ENCODE results near the gene C7orf33. TPM values are rescaled to one million over a fixed set of nuclear protein-coding genes. Genes with fewer than 3 reads are reported as not detected.

C7orf33 gene, protein sequence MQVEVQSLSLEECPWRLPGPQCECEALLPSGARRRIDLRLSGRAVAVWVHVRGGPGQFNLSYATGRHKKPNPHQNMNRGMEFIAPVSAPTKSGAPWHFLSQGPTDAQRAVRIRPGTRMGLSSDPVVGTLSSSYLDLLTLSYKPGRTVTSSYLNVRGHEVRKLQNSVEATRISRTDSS
- not detected for total RNA-seq

DNA sequence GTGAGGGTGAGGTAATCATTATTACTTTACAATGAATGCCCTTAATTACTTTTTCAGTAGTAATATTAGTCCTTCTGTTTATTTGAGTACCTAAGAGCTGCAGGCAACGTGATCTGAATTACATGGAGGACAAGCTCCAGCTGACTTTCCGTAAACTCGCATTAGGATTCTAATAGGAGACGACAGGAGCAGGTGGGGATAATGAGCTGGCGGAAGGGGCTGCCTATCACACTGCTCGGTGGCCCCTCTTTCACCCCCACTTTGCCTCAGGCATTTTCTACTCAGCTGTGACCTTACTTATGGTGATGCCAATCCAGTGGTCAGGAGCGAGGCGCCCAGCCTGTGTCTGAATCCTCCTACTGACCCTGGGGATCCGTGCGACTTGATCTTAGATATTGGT lies at the start of gene C7orf33:
Gene C7orf33, plus strand, starts transcription at position 296 of the 400 bp plus-strand sequence. CDS start 160 bp downstream, outside the sequence.

Other genes starting within 250 kb of the C7orf33 start
- gene CUL1, start 108.1 kb downstream of the C7orf33 start, total RNA-seq: 10 to 100 TPM; 47.2 to 48.2 TPM